ENCODE measurements around the gene TTYH3. TPM values are rescaled to one million over a fixed set of nuclear protein-coding genes. Genes with fewer than 3 reads are reported as not detected.

The TTYH3 gene
- total RNA-seq, 1 donor from 2014 or later: 32.0 TPM

DNA sequence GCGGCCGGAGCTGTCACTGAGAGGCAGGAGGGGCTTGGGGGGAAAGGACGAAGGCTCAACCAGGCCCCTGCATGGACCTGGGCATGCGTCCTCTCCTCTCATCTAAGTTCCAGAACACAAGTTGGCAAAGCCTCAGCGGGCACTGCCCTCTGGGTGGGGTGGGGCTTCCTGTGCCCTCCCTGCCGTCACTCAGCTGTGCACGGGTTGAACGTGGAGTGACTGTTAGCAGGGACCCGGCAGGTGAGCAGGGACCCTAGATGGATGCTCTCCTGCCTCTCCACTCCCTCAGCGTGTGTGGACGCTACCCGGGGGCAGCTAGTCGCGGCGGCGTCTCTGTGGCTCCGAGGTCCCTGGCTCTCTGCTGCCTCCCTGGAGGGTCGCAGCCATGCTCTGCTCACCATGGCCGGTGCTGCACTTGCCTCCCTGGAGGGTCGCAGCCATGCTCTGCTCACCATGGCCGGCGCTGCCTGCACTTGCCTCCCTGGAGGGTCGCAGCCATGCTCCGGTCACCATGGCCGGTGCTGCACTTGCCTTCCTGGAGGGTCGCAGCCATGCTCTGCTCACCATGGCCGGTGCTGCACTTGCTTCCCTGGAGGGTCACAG is 36.4 kb upstream of the TTYH3 start:
- H3K4me1 Mint-ChIP-seq (ENCODE audit: low read depth): no peaks in the 10 kb centered on the region
- peaks cover 4% of the 10 kb centered on the region for H3K36me3 Mint-ChIP-seq (ENCODE audit: low read depth)
- no peak overlapping the region for H3K4me3 Mint-ChIP-seq
- DNase-seq (ENCODE audit: low spot score): no peak
- intact Hi-C loops (cut with micrococcal nuclease): no loop called here
- H3K9me3 Mint-ChIP-seq: no peaks in the 10 kb centered on the region
- H3K27me3 Mint-ChIP-seq (ENCODE audit: insufficient read depth): no peaks in the 10 kb centered on the region
- no peak overlapping the region for H3K27ac Mint-ChIP-seq

DNA sequence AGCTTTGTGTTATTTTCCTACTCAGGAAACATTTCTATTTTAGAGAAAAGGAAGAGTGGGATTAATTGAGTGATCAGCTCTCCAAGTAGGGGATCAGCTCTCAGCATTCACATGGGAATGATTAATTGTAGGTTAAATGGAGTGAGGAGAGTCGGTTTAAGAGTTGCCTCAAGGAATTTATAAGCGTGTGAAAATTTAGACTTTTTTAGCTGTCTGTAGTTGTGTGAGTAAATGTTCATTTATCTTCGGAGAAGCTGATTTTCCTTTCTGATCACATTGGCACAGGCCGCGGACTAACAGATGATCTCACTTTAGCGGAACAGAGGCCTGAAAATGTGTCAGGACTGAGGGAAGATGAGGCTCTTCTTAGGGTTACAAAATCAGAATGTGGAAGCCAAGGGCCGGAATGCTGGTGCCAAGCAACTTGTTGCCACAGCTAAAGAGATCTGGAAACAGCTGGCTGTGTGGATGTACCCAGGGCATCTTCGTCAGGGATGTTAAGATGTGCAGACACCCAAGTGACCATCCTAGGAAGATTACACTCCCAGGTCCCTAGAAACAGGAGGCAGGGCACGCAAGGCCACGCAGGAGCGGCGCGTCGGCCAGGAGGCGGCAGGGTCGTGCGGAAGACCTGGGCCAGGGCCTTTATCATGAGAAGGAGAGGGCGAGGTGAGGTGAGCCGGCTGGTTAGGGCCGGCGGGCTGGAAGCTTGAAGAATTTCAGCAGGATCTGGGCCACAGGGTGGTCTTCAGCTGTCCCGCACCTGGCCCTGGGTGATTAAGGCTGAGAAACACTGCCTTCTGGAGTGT is 35.1 kb upstream of the TTYH3 start:
- no peaks in the 10 kb centered on the region for H3K9me3 Mint-ChIP-seq
- no peak overlapping the region for H3K27ac Mint-ChIP-seq
- DNase-seq (ENCODE audit: low spot score): no peak
- no peak overlapping the region for H3K4me3 Mint-ChIP-seq
- H3K27me3 Mint-ChIP-seq (ENCODE audit: insufficient read depth): no peaks in the 10 kb centered on the region
- H3K36me3 Mint-ChIP-seq (ENCODE audit: low read depth): peaks cover 4% of the 10 kb centered on the region
- no peaks in the 10 kb centered on the region for H3K4me1 Mint-ChIP-seq (ENCODE audit: low read depth)
- intact Hi-C loops (cut with micrococcal nuclease): no loop called here

DNA sequence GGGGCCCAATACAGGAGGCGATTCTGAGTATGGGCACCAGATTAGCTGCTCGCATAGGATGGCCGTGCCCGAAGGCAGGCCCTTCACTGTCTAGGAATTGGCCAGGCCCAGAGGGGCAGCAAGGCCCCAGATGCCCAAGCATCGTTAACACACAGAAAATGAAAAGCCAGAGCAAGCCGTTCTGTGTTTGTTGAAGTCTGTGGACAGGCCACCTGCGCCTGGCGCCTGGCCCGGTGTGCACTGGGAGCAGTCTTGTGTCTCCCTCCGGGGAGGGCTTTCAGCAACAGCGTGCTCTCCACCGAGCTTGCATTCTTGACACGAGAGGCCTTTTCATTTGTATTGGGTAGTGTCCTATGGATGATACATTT is 34.5 kb upstream of the TTYH3 start:
- no peak overlapping the region for H3K27ac Mint-ChIP-seq
- intact Hi-C loops (cut with micrococcal nuclease): no loop called here
- H3K4me1 Mint-ChIP-seq (ENCODE audit: low read depth): no peaks in the 10 kb centered on the region
- H3K36me3 Mint-ChIP-seq (ENCODE audit: low read depth): peaks cover 7% of the 10 kb centered on the region
- H3K9me3 Mint-ChIP-seq: no peaks in the 10 kb centered on the region
- no peak for DNase-seq (ENCODE audit: low spot score)
- H3K27me3 Mint-ChIP-seq (ENCODE audit: insufficient read depth): no peaks in the 10 kb centered on the region
- H3K4me3 Mint-ChIP-seq: no peak overlapping the region

DNA sequence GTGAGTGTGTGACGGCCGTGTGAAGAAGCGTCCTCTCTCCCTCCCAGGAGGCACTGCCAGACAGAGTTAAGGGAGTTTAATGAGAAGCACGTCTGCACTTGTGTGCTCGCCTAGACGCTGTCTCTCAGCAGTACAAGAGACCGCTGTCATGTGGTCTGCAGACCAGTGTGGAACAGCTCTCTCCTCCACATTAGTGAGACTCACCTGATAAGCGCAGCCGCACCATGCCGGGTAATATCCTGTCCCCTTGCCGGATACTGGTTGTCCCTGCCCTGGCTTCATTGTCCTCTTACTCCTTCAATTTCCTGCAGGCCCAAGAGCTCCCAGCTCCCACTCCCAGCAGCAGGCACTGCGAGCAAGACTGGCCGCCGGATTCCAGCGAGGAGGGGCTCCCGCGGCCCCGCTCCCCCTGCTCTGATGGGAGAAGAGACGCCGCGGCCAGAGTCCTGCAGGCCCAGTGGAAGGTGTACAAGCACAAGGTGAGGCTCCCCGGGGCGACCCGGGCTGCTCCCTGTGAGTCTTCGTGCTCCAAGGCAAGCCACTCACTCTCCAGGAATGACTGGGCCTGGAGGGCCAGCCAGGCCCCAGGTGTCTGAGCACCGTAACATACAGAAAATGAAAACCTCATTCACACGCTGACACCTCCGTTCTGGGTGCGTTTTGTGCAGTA is 33.5 kb upstream of the TTYH3 start:
- DNase-seq (ENCODE audit: low spot score): no peak
- no peak overlapping the region for H3K27ac Mint-ChIP-seq
- H3K4me1 Mint-ChIP-seq (ENCODE audit: low read depth): no peaks in the 10 kb centered on the region
- H3K27me3 Mint-ChIP-seq (ENCODE audit: insufficient read depth): no peaks in the 10 kb centered on the region
- H3K9me3 Mint-ChIP-seq: no peaks in the 10 kb centered on the region
- intact Hi-C loops (cut with micrococcal nuclease): no loop called here
- H3K4me3 Mint-ChIP-seq: no peak overlapping the region
- peaks cover 7% of the 10 kb centered on the region for H3K36me3 Mint-ChIP-seq (ENCODE audit: low read depth)

DNA sequence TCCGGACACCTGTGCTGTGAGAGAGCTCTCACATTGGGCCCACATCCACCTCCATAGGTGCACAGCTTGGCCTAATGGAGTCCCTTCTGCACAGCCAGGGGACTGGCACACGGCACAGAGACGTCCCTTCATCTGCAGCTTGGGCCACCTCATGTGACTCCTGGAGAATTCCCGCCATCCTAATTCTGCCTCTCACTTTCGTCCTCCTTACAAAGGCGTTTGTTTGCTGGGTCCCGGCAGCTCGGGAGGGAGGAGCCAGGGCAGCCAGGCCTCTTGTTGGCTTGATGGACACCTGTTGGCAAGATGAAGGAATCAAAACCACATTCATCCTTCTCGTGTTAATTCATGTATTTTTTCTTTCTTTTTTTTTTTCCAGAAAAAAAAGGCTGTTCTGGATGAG is 30.7 kb upstream of the TTYH3 start:
- intact Hi-C loops (cut with micrococcal nuclease): no loop called here
- Mint-ChIP-seq H3K36me3 (ENCODE audit: low read depth) (peaks cover 6% of the 10 kb centered on the region), H3K9me3 (no peaks in the 10 kb centered on the region), H3K27me3 (ENCODE audit: insufficient read depth) (no peaks in the 10 kb centered on the region), H3K4me1 (ENCODE audit: low read depth) (no peaks in the 10 kb centered on the region), H3K4me3 (no peak overlapping the region), H3K27ac (no peak overlapping the region)
- no peak for DNase-seq (ENCODE audit: low spot score)

DNA sequence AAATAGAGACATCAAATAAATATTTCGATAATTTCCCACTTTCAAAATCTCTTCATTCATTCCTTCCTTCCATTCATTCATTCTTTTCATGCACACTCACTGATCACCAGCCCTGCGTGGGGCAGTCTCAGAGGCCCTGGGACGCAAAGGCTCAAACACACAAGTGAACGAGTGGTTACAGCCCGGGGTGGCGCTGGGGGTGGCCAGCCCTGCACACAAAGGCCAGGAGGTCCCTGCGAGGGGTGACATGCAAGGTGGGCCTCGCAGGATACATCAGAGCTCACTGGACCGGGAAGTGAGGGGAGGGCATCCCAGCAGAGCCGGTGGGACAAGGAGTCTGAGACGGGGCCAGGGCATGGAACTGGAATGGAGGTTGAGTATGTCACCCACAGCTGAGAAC is 29.9 kb upstream of the TTYH3 start:
- H3K27ac Mint-ChIP-seq: no peak overlapping the region
- intact Hi-C loops (cut with micrococcal nuclease): no loop called here
- H3K27me3 Mint-ChIP-seq (ENCODE audit: insufficient read depth): no peaks in the 10 kb centered on the region
- H3K9me3 Mint-ChIP-seq: no peaks in the 10 kb centered on the region
- no peaks in the 10 kb centered on the region for H3K4me1 Mint-ChIP-seq (ENCODE audit: low read depth)
- peaks cover 5% of the 10 kb centered on the region for H3K36me3 Mint-ChIP-seq (ENCODE audit: low read depth)
- DNase-seq (ENCODE audit: low spot score): no peak
- no peak overlapping the region for H3K4me3 Mint-ChIP-seq

DNA sequence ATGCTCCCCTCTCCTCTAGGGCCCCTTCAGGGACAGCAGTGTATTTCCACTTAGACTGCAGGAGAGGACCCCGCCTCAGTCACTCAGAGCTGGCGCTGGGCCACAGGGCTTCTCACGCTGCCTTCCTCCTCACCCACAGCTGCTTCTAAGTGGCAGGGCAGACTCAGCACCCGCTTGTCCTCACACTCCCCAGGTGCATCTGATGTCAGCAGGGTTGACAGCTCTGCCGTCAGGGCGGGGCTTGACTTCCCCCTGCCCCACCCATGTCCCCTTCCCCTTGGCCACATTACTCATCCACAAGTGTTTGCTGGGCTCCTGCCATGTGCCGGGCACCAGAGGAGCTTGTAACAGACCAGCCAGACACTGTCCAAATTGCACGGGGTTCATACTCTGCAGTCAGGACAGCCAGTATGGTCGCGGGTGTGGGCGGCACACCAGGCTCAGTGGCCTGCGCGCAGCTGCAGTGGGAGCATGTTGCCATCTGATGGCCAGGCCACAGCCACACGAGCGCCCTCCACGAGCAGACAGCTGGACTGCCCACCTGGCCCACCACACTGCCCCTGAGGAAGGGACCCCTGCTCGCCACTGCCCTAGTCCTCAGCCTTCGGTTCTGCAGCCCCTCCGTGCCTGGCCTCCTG is 29.3 kb upstream of the TTYH3 start:
- H3K9me3 Mint-ChIP-seq: no peaks in the 10 kb centered on the region
- H3K36me3 Mint-ChIP-seq (ENCODE audit: low read depth): peaks cover 5% of the 10 kb centered on the region
- no peak overlapping the region for H3K4me3 Mint-ChIP-seq
- peaks cover under 1% of the 10 kb centered on the region for H3K4me1 Mint-ChIP-seq (ENCODE audit: low read depth)
- no peaks in the 10 kb centered on the region for H3K27me3 Mint-ChIP-seq (ENCODE audit: insufficient read depth)
- H3K27ac Mint-ChIP-seq: no peak overlapping the region
- DNase-seq (ENCODE audit: low spot score): no peak
- intact Hi-C loops (cut with micrococcal nuclease): no loop called here

DNA sequence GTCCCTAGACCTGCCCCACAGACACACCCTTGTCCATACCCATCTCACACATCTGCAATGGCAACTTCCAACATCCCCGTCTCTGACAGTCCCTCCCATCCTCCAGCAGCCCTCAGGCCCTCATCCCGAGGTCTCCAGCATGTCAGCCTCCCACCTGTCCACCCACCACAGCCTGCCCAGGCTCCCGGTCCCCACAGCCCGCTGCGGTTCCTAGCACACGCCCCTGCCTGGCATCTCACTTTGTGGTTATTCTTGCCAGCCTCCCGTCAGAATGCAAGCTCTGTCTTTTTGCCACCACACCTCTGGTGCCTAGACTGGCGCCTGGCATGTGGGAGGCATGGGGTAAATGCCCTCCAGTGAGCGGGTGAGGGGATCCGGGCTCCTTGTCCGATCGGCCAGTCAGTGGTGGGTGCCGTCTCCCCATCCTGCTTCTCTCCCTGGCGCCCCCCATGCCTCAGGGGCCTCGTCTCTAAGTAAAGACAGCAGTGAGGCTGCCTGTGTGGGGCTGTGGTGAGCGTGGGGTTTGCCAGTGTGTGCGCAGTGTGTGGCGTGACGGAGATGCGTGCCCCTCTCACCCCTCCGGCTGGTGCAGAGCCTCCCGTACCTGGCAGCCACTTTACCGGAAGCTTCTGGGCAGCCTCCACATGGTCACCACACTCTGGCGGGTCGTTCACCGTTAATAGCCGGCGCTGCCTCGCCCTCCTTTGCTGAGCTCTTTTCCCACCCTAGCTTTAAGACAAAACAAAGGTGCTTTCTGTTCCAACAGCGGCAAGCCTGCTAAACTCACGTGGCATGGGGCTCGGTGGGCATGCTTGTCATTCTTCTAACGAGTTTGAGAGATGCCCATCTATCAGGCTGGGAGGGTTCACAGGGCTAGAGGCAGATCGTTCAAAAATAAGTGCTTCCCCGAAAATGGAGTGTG is 28.5 kb upstream of the TTYH3 start:
- peaks cover 5% of the 10 kb centered on the region for H3K4me1 Mint-ChIP-seq (ENCODE audit: low read depth)
- H3K9me3 Mint-ChIP-seq: no peaks in the 10 kb centered on the region
- peaks cover 5% of the 10 kb centered on the region for H3K36me3 Mint-ChIP-seq (ENCODE audit: low read depth)
- H3K4me3 Mint-ChIP-seq: no peak overlapping the region
- intact Hi-C loops (cut with micrococcal nuclease): no loop called here
- no peak for DNase-seq (ENCODE audit: low spot score)
- no peak overlapping the region for H3K27ac Mint-ChIP-seq
- no peaks in the 10 kb centered on the region for H3K27me3 Mint-ChIP-seq (ENCODE audit: insufficient read depth)

DNA sequence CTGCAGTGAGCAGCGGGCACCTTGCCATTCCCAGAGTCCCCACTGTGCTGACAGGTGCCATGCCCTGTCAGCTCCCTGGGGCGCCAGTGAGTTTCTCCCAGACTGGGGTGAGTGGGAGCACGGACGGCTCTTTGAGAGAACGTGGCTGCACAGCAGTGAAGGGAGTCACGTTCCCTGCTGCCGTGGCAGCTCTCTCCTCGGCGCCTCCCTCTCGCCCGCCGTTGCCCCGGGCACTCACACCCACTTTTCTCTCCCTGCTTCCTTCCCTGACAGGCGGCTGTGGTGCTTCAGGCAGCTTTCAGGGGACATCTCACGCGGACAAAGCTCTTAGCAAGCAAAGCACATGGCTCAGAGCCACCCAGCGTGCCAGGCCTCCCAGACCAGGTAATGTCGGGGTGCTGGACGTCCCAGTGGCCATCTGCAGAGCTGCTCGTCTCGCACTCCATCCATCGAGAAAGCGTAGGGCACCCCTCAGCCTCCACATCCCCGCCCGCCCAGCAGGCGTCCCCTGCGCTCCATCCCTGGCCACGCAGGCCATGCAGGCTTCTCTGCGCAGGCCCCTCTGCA is 27.1 kb upstream of the TTYH3 start:
- Mint-ChIP-seq H3K4me3 (no peak overlapping the region), H3K27ac (no peak overlapping the region), H3K27me3 (ENCODE audit: insufficient read depth) (no peaks in the 10 kb centered on the region), H3K4me1 (ENCODE audit: low read depth) (peaks cover 13% of the 10 kb centered on the region), H3K9me3 (no peaks in the 10 kb centered on the region), H3K36me3 (ENCODE audit: low read depth) (peaks cover 5% of the 10 kb centered on the region)
- intact Hi-C loops (cut with micrococcal nuclease): no loop called here
- no peak for DNase-seq (ENCODE audit: low spot score)

DNA sequence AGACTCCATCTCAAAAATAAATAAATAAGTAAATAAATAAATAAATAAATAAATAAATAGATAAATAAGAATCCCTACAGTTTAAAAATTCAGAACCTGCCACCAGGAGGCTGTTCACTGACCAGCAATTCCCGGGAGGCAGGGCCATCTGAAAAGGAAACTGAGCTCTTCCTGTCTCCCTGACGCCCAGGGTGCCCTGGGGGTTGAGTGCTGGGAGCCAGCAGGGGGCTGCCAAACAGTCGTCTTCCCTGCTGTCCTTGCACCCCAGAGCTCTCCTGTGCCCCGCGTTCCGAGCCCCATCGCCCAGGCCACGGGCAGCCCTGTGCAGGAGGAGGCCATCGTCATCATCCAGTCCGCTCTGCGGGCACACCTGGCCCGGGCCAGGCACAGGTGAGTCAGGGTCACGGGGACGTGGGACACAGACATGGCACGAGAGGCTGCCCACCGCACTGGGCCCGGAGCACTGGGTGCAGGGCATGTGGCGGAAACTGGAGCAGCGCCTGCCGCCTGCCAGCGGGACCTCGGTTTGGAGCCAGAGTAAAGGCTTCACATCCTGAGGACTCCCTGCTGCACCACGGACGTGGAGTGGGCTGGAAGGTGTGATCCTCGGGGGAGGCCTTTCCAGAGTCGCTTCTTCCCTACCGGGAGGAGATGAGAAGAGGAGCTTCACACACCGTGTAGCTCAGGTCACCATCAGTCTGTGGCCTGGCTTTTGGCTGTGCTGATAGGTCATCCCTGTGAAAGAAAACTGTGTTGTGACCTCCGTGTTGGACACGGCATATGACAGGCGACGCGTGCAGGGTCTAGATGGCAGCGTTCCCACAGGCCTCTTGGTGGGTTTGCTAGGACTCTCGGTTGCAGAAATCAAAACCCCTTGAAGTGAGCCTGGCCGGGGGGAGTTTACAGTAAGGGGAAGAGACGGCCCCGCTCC is 25.9 kb upstream of the TTYH3 start:
- intact Hi-C loops (cut with micrococcal nuclease): no loop called here
- no peaks in the 10 kb centered on the region for H3K27me3 Mint-ChIP-seq (ENCODE audit: insufficient read depth)
- no peak for DNase-seq (ENCODE audit: low spot score)
- H3K9me3 Mint-ChIP-seq: no peaks in the 10 kb centered on the region
- peaks cover 13% of the 10 kb centered on the region for H3K4me1 Mint-ChIP-seq (ENCODE audit: low read depth)
- H3K4me3 Mint-ChIP-seq: no peak overlapping the region
- H3K36me3 Mint-ChIP-seq (ENCODE audit: low read depth): peaks cover 5% of the 10 kb centered on the region
- no peak overlapping the region for H3K27ac Mint-ChIP-seq

DNA sequence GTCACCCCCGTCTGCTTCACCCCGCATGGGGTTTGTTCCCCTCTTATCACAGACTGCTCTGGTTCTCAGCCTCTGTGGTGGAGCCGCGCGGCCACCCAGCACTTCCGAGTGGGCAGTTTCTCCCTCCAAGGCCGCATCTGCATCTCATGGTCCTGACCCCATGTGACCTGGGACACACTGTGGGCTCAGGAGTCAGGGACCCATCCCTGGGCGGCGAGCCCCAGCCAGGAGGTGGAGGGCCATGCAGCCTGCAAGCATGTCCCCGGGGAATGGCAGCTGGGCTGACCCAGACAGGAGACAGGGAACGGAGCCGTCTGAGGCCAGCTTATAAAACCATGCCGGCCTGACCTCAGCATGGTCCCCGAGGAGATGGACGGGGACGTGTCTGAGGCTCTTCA is 25.2 kb upstream of the TTYH3 start:
- Mint-ChIP-seq H3K27me3 (ENCODE audit: insufficient read depth) (no peaks in the 10 kb centered on the region), H3K4me3 (no peak overlapping the region), H3K36me3 (ENCODE audit: low read depth) (peaks cover 3% of the 10 kb centered on the region), H3K9me3 (no peaks in the 10 kb centered on the region), H3K27ac (no peak overlapping the region), H3K4me1 (ENCODE audit: low read depth) (peaks cover 13% of the 10 kb centered on the region)
- intact Hi-C loops (cut with micrococcal nuclease): no loop called here
- no peak for DNase-seq (ENCODE audit: low spot score)
